Adrenal gland (tissue), 12 donors: ENCODE measurements around the gene CCDC15. TPM values are rescaled to one million over a fixed set of nuclear protein-coding genes. Genes with fewer than 3 reads are reported as not detected.

ENCODE experiments used
- DNase-seq, 7 donors: peaks; one replicate each; pipeline ENCODE4 v3.0.0-alpha.2; 2019 to 2020
- H3K27ac ChIP-seq, 5 donors: fragments of 200-600 bp; sonication (generic) in 4 of 5; 1 replicate in 3 of 5; 2 replicates in 2 of 5; pipeline versions ENCODE4 v1.5.1 to v1.8.0; 2016 to 2020; ENCODE audit warnings: mild to moderate bottlenecking in 1 of 5
- H3K27me3 ChIP-seq: fragments of 200-600 bp; 2 replicates; pipeline ENCODE4 v1.8.0; 2021
- H3K36me3 ChIP-seq, 2 donors: fragments of 200-600 bp; replicated peaks in 1 of 2; 1 replicate in 1 of 2; 2 replicates in 1 of 2; pipeline versions ENCODE4 v1.5.1 to v1.8.0; 2018 to 2022
- H3K4me1 ChIP-seq, 2 donors: fragments of 200-600 bp; replicated peaks in 1 of 2; 1 replicate in 1 of 2; 2 replicates in 1 of 2; pipeline versions ENCODE4 v1.5.1 to v1.8.0; 2018 to 2021
- H3K4me3 ChIP-seq, 4 donors: fragments of 200-600 bp; sonication (generic) in 3 of 4; one replicate each; pipeline ENCODE4 v1.5.1; 2016 to 2018
- H3K9me3 ChIP-seq, 3 donors: fragments of 200-600 bp; sonication (generic) in 1 of 3; replicated peaks in 1 of 3; 1 replicate in 2 of 3; 2 replicates in 1 of 3; pipeline versions ENCODE4 v1.5.1 to v1.8.0; 2016 to 2021
- CTCF ChIP-seq, 6 experiments: fragments of 450-650 bp in 4 of 6; fragments of 200-600 bp in 2 of 6; sonication (generic) in 1 of 6; IDR thresholded peaks; 1 replicate in 5 of 6; 2 replicates in 1 of 6; pipeline versions ENCODE4 v1.5.1 to v1.8.0; 2016 to 2021; ENCODE audit warnings: antibody characterized with exemption in 6 of 6, mild to moderate bottlenecking in 2 of 6, moderate library complexity in 1 of 6
- POLR2A ChIP-seq, 2 donors: fragments of 450-650 bp; IDR thresholded peaks; one replicate each; pipeline ENCODE4 v1.6.1; 2017; ENCODE audit warnings: antibody characterized with exemption in 2 of 2, mild to moderate bottlenecking in 2 of 2, moderate library complexity in 1 of 2
- WGBS, 4 donors: extraction: QIAGEN DNeasy Blood & Tissue Kit in 2 of 4; methylation state at CpG; one replicate each; pipeline versions ENCODE4 v1.1.5 to v1.1.7; 2013 to 2017; 5-methylcytosine and 5-hydroxymethylcytosine counted together
- intact Hi-C, 2 donors: fragments of 100-400 bp; cut with DNase I; formaldehyde crosslinking; loops; one replicate each; pipeline versions ENCODE4 v1.14.1 to v1.15.0; 2022 to 2023
- polyA plus RNA-seq, 3 donors: library from polyadenylated mRNA; stranded (reverse); fragments of 200-250 nt in 2 of 3; fragments of 350-450 nt in 1 of 3; fragmentation: Illumina TruSeq in 1 of 3; extraction: RNeasy Lipid Tissue Mini Kit (QIAGEN cat#74804) in 1 of 3; gene quantifications; one replicate each; pipeline ENCODE4 v1.2.3, GENCODE V29; 2013 to 2014
- total RNA-seq, 9 donors: library from RNA; depleted of rRNA in 4 of 9; stranded (reverse); fragments of >200 nt in 4 of 9; fragments of 120-200 nt in 1 of 9; fragmentation: NEBNext Ultra II Directional in 1 of 9; extraction: Animal tissue kit (Norgen Biotek cat#: 25700) in 1 of 9; gene quantifications; one replicate each; pipeline versions ENCODE4 v1.1.0 to v1.2.4, GENCODE V29; 2013 to 2023
- donor health status: healthy with polysubstance abuse.
- donor health status: Bipolar disorder and iron deficiency.
- donor health status: DM: yes; HTN: yes; CAD: no.
- donor health status: DM: no; HTN: no; CAD: no.
- donor health status: DM: no; HTN: no; CAD: no.
- donor health status: DM: yes; HTN: yes; CAD: no.

The CCDC15 gene
- total and polyA plus RNA-seq, 12 donors: 0.47 to 4.9 (median 2.0) TPM

DNA sequence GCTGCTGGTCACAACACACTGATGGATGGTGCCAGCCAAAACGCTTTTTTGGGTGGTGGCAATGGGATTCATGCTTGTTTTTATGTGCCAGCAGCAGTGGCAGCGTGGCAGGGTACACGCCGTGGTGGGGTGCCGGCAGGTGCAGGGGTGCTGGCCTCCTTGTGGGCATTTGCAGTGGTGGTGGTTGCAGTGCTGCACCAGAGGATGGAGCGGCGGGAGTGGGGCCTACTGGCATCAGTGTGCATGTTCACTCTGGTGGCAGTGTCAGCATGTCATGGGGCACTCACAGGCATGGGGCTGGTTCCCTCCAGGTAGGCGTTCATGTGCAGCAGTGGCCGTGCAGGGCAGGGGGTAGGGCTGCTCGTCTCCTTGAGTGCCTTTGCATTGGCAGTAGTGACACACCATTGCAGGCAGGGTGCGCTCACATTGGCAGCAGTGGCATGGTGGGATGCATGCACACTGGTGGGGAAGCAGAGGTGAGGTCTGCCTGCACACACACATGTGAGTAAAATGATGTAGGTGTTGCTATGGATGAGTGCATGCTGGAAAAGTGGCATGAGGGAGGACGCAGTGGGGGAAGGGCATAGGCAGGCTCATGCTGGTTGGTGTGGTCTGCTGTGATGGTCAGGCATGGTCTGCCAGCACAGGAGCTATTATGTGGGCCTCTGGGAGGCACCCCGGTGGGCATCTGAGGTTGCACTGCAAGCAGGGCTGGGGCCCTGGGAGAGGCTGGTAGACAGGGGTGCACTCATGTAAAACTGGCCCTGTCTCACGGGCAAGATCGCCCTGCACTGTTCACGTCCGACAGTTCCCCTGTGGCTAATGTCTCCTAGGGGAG is 29.9 kb downstream of the CCDC15 start:
- TF ChIP-seq POLR2A (IDR thresholded peaks at IDR 0.05) (no peak), CTCF (IDR thresholded peaks at IDR 0.05) (no peak)
- Histone ChIP-seq H3K27ac (no peak overlapping the region), H3K36me3 (no peaks in the 10 kb centered on the region), H3K4me3 (no peak overlapping the region), H3K9me3 (no peaks in the 10 kb centered on the region), H3K4me1 (no peaks in the 10 kb centered on the region), H3K27me3 (no peaks in the 10 kb centered on the region)
- intact Hi-C loops: no loop called here
- DNase-seq: no peak
- WGBS, 4 donors: 93 to 97% (median 94%) methylated on average over 11 to 17 of the region's 17 CpGs

DNA sequence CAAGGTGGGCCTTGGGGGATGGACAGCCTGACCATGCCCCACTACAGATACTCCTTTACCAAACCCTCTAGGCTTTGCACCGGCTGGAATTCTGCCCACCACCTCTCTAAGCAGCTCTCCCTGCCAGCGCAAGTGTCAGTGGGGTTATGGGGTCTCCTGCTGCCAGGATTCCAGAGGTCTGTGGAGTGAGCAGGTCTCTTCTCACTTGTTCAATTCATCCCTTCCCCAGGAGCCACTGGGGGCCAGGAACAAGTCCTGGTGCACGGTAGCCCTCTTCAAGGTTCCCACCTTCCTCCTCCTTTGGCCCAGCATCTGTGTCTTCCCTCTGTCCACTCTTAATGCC is 30.5 kb downstream of the CCDC15 start:
- TF ChIP-seq POLR2A (IDR thresholded peaks at IDR 0.05) (no peak), CTCF (IDR thresholded peaks at IDR 0.05) (no peak)
- H3K4me1 ChIP-seq: no peaks in the 10 kb centered on the region
- no peaks in the 10 kb centered on the region for H3K9me3 ChIP-seq
- H3K27ac ChIP-seq: no peak overlapping the region
- H3K36me3 ChIP-seq: no peaks in the 10 kb centered on the region
- intact Hi-C loops: no loop called here
- no peak for DNase-seq
- H3K4me3 ChIP-seq: no peak overlapping the region
- WGBS, 4 donors: 91 to 93% (median 91%) methylated on average over 3 of the region's 3 CpGs
- H3K27me3 ChIP-seq: no peaks in the 10 kb centered on the region

DNA sequence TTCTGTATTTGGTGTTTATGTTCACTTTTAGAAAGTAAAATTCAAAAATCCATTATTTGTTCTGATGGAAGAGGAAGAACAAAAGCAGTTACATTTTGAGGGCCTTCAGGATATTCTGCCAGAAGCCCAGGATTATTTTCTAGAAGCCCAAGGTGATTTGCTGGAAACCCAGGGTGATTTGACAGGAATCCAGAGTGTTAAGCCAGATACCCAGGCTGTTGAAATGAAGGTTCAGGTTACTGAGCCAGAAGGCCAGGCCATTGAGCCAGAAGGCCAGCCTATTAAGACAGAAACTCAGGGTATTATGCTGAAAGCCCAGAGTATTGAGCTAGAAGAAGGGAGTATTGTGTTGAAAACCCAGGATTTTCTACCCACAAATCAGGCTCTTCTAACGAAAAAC is 33.1 kb downstream of the CCDC15 start:
- H3K9me3 ChIP-seq: no peaks in the 10 kb centered on the region
- no peak overlapping the region for H3K27ac ChIP-seq
- WGBS, 4 donors: 78 to 96% (median 91%) methylated on average over 1 of the region's 1 CpG
- intact Hi-C loops: no loop called here
- H3K36me3 ChIP-seq: no peaks in the 10 kb centered on the region
- no peak for TF ChIP-seq CTCF (IDR thresholded peaks at IDR 0.05)
- TF ChIP-seq POLR2A (IDR thresholded peaks at IDR 0.05): no peak
- no peaks in the 10 kb centered on the region for H3K4me1 ChIP-seq
- no peak for DNase-seq
- no peak overlapping the region for H3K4me3 ChIP-seq
- no peaks in the 10 kb centered on the region for H3K27me3 ChIP-seq

- Histone ChIP-seq H3K36me3 (no peaks in the 10 kb centered on the region), H3K9me3 (no peaks in the 10 kb centered on the region), H3K27ac (no peak overlapping the region), H3K4me3 (no peak overlapping the region), H3K27me3 (no peaks in the 10 kb centered on the region), H3K4me1 (no peaks in the 10 kb centered on the region)
- WGBS, 4 donors: 95 to 99% (median 97%) methylated on average over 3 of the region's 3 CpGs
- no peak for TF ChIP-seq POLR2A (IDR thresholded peaks at IDR 0.05)
- no peak for TF ChIP-seq CTCF (IDR thresholded peaks at IDR 0.05)
- intact Hi-C loops: no loop called here
- no peak for DNase-seq
These were observed 34.1 kb downstream of the CCDC15 start for GRCh38 chr11:124988063-124988462.
